Astrocyte (in vitro differentiated cells and primary cell): ENCODE results near the gene ZNF367. TPM values are rescaled to one million over a fixed set of nuclear protein-coding genes. Genes with fewer than 3 reads are reported as not detected.

ENCODE experiments used
- DNase-seq: peaks from one replicate; pipeline ENCODE4 v3.0.0-alpha.2; 2010; ENCODE audit warnings: low read depth
- FAIRE-seq: peaks from 2 replicates; lab custom pipeline; 2011; peaks lifted over from hg19 to GRCh38; lab: Jason Lieb, UNC
- H2AFZ ChIP-seq: 2 replicates; pipeline ENCODE4 v1.6.0; 2012; ENCODE audit warnings: low read depth, low read length, inconsistent platforms
- H3K27ac ChIP-seq: 2 replicates; pipeline ENCODE4 v1.5.1; 2011; ENCODE audit warnings: low read depth, low read length, inconsistent platforms
- H3K27me3 ChIP-seq: 2 replicates; pipeline ENCODE4 v1.6.0; 2011; ENCODE audit warnings: low read length, inconsistent platforms; ENCODE audit not compliant: insufficient read depth
- H3K36me3 ChIP-seq: 2 replicates; pipeline ENCODE4 v1.5.1; 2011; ENCODE audit warnings: low read length, inconsistent platforms; ENCODE audit not compliant: insufficient read depth
- H3K4me1 ChIP-seq: 2 replicates; pipeline ENCODE4 v1.5.1; 2011; ENCODE audit warnings: low read length, inconsistent platforms; ENCODE audit not compliant: insufficient read depth
- H3K4me2 ChIP-seq: 2 replicates; pipeline ENCODE4 v1.6.0; 2012; ENCODE audit warnings: low read length, inconsistent platforms
- H3K4me3 ChIP-seq: 2 replicates; pipeline ENCODE4 v1.5.1; 2011; ENCODE audit warnings: low read depth, mild to moderate bottlenecking, low read length, inconsistent platforms; ENCODE audit not compliant: insufficient read depth
- H3K79me2 ChIP-seq: 2 replicates; pipeline ENCODE4 v1.6.0; 2012; ENCODE audit warnings: mild to moderate bottlenecking, low read length, inconsistent platforms; ENCODE audit not compliant: insufficient read depth
- H3K9ac ChIP-seq: 2 replicates; pipeline ENCODE4 v1.6.0; 2012; ENCODE audit warnings: mild to moderate bottlenecking, low read length, inconsistent platforms
- H3K9me3 ChIP-seq: 2 replicates; pipeline ENCODE4 v1.5.1; 2012; ENCODE audit warnings: low read depth, mild to moderate bottlenecking, low read length, inconsistent platforms; ENCODE audit not compliant: insufficient read depth
- H4K20me1 ChIP-seq: 2 replicates; pipeline ENCODE4 v1.6.0; 2012; ENCODE audit warnings: low read length, inconsistent platforms; ENCODE audit not compliant: insufficient read depth
- H3K27ac Mint-ChIP-seq: one replicate; pipeline ENCODE4 v1.8.0; 2021; ENCODE audit warnings: mild to moderate bottlenecking, mixed read lengths; ENCODE audit not compliant: unreplicated experiment
- H3K27me3 Mint-ChIP-seq: one replicate; pipeline ENCODE4 v1.8.0; 2021; ENCODE audit warnings: low read depth, mixed read lengths; ENCODE audit not compliant: unreplicated experiment
- H3K36me3 Mint-ChIP-seq: one replicate; pipeline ENCODE4 v1.8.0; 2021; ENCODE audit warnings: low read depth, mixed read lengths; ENCODE audit not compliant: unreplicated experiment
- H3K4me1 Mint-ChIP-seq: one replicate; pipeline ENCODE4 v1.8.0; 2021; ENCODE audit warnings: low read depth, mixed read lengths; ENCODE audit not compliant: unreplicated experiment
- H3K4me3 Mint-ChIP-seq: one replicate; pipeline ENCODE4 v1.8.0; 2021; ENCODE audit warnings: mild to moderate bottlenecking, moderate library complexity, mixed read lengths; ENCODE audit not compliant: unreplicated experiment
- H3K9me3 Mint-ChIP-seq: one replicate; pipeline ENCODE4 v1.8.0; 2021; ENCODE audit warnings: mild to moderate bottlenecking, mixed read lengths; ENCODE audit not compliant: unreplicated experiment
- CTCF ChIP-seq: IDR thresholded peaks from 2 replicates; pipeline ENCODE4 v1.5.1; 2011; ENCODE audit warnings: low read depth, mild to moderate bottlenecking, inconsistent platforms, low read length, moderate library complexity; ENCODE audit not compliant: insufficient read depth
- EZH2 ChIP-seq: IDR thresholded peaks from 2 replicates; pipeline ENCODE4 v1.6.1; 2012; ENCODE audit warnings: mild to moderate bottlenecking, low read length, inconsistent platforms; ENCODE audit not compliant: insufficient read depth
- total RNA-seq: library from RNA; stranded (reverse); gene quantifications from 2 replicates; pipeline ENCODE4 v1.2.1, GENCODE V29; 2021

The ZNF367 gene
- total RNA-seq, 1 donor from 2014 or later, result 0.89 TPM

- Histone ChIP-seq H3K27ac (no peak overlapping the region), H3K4me3 (no peak overlapping the region), H3K36me3 (no peaks in the 10 kb centered on the region), H3K4me1 (peaks cover 10% of the 10 kb centered on the region), H3K79me2 (peaks cover 15% of the 10 kb centered on the region), H3K27me3 (peaks cover 2% of the 10 kb centered on the region), H4K20me1 (peaks cover 6% of the 10 kb centered on the region), H3K9me3 (no peaks in the 10 kb centered on the region), H3K4me2 (no peak overlapping the region), H3K9ac (no peak overlapping the region), H2AFZ (no peak overlapping the region)
- no peaks in the 10 kb centered on the region for H3K27me3 Mint-ChIP-seq
- no peak overlapping the region for H3K4me3 Mint-ChIP-seq
- DNase-seq, result no peak
- H3K9me3 Mint-ChIP-seq, result peaks cover 2% of the 10 kb centered on the region
- peaks cover 12% of the 10 kb centered on the region for H3K4me1 Mint-ChIP-seq
- peaks cover 2% of the 10 kb centered on the region for H3K36me3 Mint-ChIP-seq
- H3K27ac Mint-ChIP-seq, result no peak overlapping the region
- no peak for TF ChIP-seq EZH2
- no peak for TF ChIP-seq CTCF
- no peak for FAIRE-seq
These were observed 29.2 kb upstream of the ZNF367 start for GRCh38 chr9:96447406-96447805.

GRCh38 chr9:96442491-96442890, 24.3 kb upstream of the ZNF367 start:
- FAIRE-seq (no peak), DNase-seq (no peak)
- peaks cover 2% of the 10 kb centered on the region for H3K36me3 Mint-ChIP-seq
- Histone ChIP-seq H3K27ac (no peak overlapping the region), H3K4me3 (no peak overlapping the region), H3K79me2 (no peaks in the 10 kb centered on the region), H3K9ac (no peak overlapping the region), H3K9me3 (no peaks in the 10 kb centered on the region), H3K4me1 (no peaks in the 10 kb centered on the region), H4K20me1 (no peaks in the 10 kb centered on the region), H3K36me3 (no peaks in the 10 kb centered on the region), H3K4me2 (no peak overlapping the region), H3K27me3 (peaks cover 2% of the 10 kb centered on the region), H2AFZ (no peak overlapping the region)
- no peak for TF ChIP-seq CTCF
- TF ChIP-seq EZH2, result no peak
- no peak overlapping the region for H3K4me3 Mint-ChIP-seq
- H3K27me3 Mint-ChIP-seq, result no peaks in the 10 kb centered on the region
- H3K9me3 Mint-ChIP-seq, result peaks cover 2% of the 10 kb centered on the region
- H3K4me1 Mint-ChIP-seq, result peaks cover 4% of the 10 kb centered on the region
- H3K27ac Mint-ChIP-seq, result no peak overlapping the region

- no peak overlapping the region for H2AFZ ChIP-seq
- no peak overlapping the region for H3K4me2 ChIP-seq
- no peak overlapping the region for H3K4me3 ChIP-seq
- no peaks in the 10 kb centered on the region for H3K27me3 Mint-ChIP-seq
- H3K36me3 ChIP-seq, result no peaks in the 10 kb centered on the region
- FAIRE-seq (no peak), DNase-seq (no peak)
- H3K27ac ChIP-seq, result no peak overlapping the region
- no peaks in the 10 kb centered on the region for H3K36me3 Mint-ChIP-seq
- no peaks in the 10 kb centered on the region for H3K4me1 ChIP-seq
- no peak for TF ChIP-seq CTCF
- TF ChIP-seq EZH2, result no peak
- no peaks in the 10 kb centered on the region for H3K9me3 ChIP-seq
- H3K79me2 ChIP-seq, result no peaks in the 10 kb centered on the region
- H3K27ac Mint-ChIP-seq, result no peak overlapping the region
- peaks cover 2% of the 10 kb centered on the region for H3K9me3 Mint-ChIP-seq
- no peak overlapping the region for H3K9ac ChIP-seq
- H4K20me1 ChIP-seq, result no peaks in the 10 kb centered on the region
- no peaks in the 10 kb centered on the region for H3K4me1 Mint-ChIP-seq
- H3K4me3 Mint-ChIP-seq, result no peak overlapping the region
- H3K27me3 ChIP-seq, result no peaks in the 10 kb centered on the region
These were observed 23.8 kb upstream of the ZNF367 start for GRCh38 chr9:96441798-96442445.
